Fibroblast of lung (primary cell): ENCODE measurements around the gene ATP2A2. TPM values are rescaled to one million over a fixed set of nuclear protein-coding genes. Genes with fewer than 3 reads are reported as not detected.
A peak's percentile ranks its signal among the peaks of the same experiment; 100 is the strongest.

Experiments
- DNase-seq, 2 donors: peaks; one replicate each; pipeline versions ENCODE4 v3.0.0 to v3.0.0-alpha.2; 2010; ENCODE audit warnings: low read depth in 2 of 2
- H2AFZ ChIP-seq: 2 replicates; pipeline ENCODE4 v1.5.1; 2012; ENCODE audit warnings: low read length, control low read depth, inconsistent platforms
- H3K27ac ChIP-seq: 2 replicates; pipeline ENCODE4 v1.5.1; 2011; ENCODE audit warnings: low read length, control low read depth; ENCODE audit not compliant: insufficient read depth
- H3K27me3 ChIP-seq: 2 replicates; pipeline ENCODE4 v1.5.1; 2011; ENCODE audit warnings: mild to moderate bottlenecking, low read length; ENCODE audit not compliant: control insufficient read depth, insufficient read depth
- H3K36me3 ChIP-seq: 2 replicates; pipeline ENCODE4 v1.5.1; 2011; ENCODE audit warnings: low read length; ENCODE audit not compliant: control insufficient read depth, insufficient read depth
- H3K4me1 ChIP-seq: 2 replicates; pipeline ENCODE4 v1.5.1; 2011; ENCODE audit warnings: low read length; ENCODE audit not compliant: control insufficient read depth, insufficient read depth; ENCODE audit errors: extremely low read depth
- H3K4me2 ChIP-seq: 2 replicates; pipeline ENCODE4 v1.5.1; 2011; ENCODE audit warnings: low read length, control low read depth; ENCODE audit not compliant: insufficient read depth; ENCODE audit errors: extremely low read depth
- H3K4me3 ChIP-seq, 4 experiments: fragments of 200-600 bp in 1 of 4; sonication (generic) in 1 of 4; replicated peaks in 1 of 4; 2 replicates each; pipeline ENCODE4 v1.5.1; 2011 to 2016; ENCODE audit warnings: low read length in 4 of 4, low read depth in 3 of 4, mild to moderate bottlenecking in 3 of 4, control low read depth in 2 of 4, inconsistent platforms in 1 of 4, mixed read lengths in 1 of 4; ENCODE audit not compliant: insufficient read depth in 1 of 4; ENCODE audit errors: control extremely low read depth in 1 of 4
- H3K79me2 ChIP-seq: 2 replicates; pipeline ENCODE4 v1.5.1; 2012; ENCODE audit warnings: mild to moderate bottlenecking, low read length, inconsistent platforms; ENCODE audit not compliant: control insufficient read depth, insufficient read depth
- H3K9ac ChIP-seq: 2 replicates; pipeline ENCODE4 v1.5.1; 2011; ENCODE audit warnings: mild to moderate bottlenecking, low read length, control low read depth; ENCODE audit not compliant: insufficient read depth
- H3K9me3 ChIP-seq: 2 replicates; pipeline ENCODE4 v1.5.1; 2012; ENCODE audit warnings: low read depth, low read length; ENCODE audit not compliant: control insufficient read depth, insufficient read depth
- H4K20me1 ChIP-seq: 2 replicates; pipeline ENCODE4 v1.5.1; 2011; ENCODE audit warnings: low read length; ENCODE audit not compliant: control insufficient read depth, insufficient read depth; ENCODE audit errors: extremely low read depth
- CTCF ChIP-seq, 2 donors: IDR thresholded peaks in 1 of 2; conservative IDR thresholded peaks in 1 of 2; 1 replicate in 1 of 2; 2 replicates in 1 of 2; pipeline ENCODE4 v1.5.1; 2011 to 2012; ENCODE audit warnings: low read length in 2 of 2, control low read depth in 1 of 2, inconsistent platforms in 1 of 2, low read depth in 1 of 2, mild to moderate bottlenecking in 1 of 2
- EZH2 ChIP-seq: IDR thresholded peaks from 2 replicates; pipeline ENCODE4 v1.5.1; 2012; ENCODE audit warnings: low read length, control low read depth, mild to moderate bottlenecking; ENCODE audit errors: missing control alignments
- polyA plus RNA-seq, 2 donors: library from polyadenylated mRNA; depleted of rRNA in 1 of 2; stranded (reverse) in 1 of 2; unstranded in 1 of 2; fragments of >200 nt; gene quantifications; 2 replicates each; pipeline ENCODE4 v1.2.1, GENCODE V29; 2011 to 2012; ENCODE audit warnings: missing spikeins in 1 of 2
- total RNA-seq: library from RNA; depleted of rRNA; stranded (reverse); fragments of >200 nt; gene quantifications from 2 replicates; pipeline ENCODE4 v1.2.1, GENCODE V29; 2014

ATP2A2 gene
- total and polyA plus RNA-seq, 2 donors (not counting 1 experiment from before 2014, with no cell fraction given): 151 to 216 TPM

- TF ChIP-seq EZH2 (no peak), CTCF (conservative IDR thresholded peaks at IDR 0.05 in 1 of 2, IDR thresholded peaks at IDR 0.05 in 1 of 2; ENCODE audit: low read depth in 1 of 2, low read length in 2 of 2) (no peak)
- Histone ChIP-seq H3K9me3 (no peaks in the 10 kb centered on the region), H3K27me3 (no peaks in the 10 kb centered on the region), H3K9ac (no peak overlapping the region), H3K27ac (no peak overlapping the region), H3K36me3 (no peaks in the 10 kb centered on the region), H3K4me1 (no peaks in the 10 kb centered on the region), H3K4me2 (peak overlapping the region; percentile 20), H2AFZ (no peak overlapping the region), H3K79me2 (no peaks in the 10 kb centered on the region), H3K4me3 (no peak overlapping the region), H4K20me1 (no peaks in the 10 kb centered on the region)
- peak in 1 of 2 donors; percentile 54 for DNase-seq
Observed at GRCh38 chr12:110234755-110235154, 46.3 kb upstream of the ATP2A2 start.

GRCh38 chr12:110235383-110235782, 45.7 kb upstream of the ATP2A2 start:
- Histone ChIP-seq H3K4me3 (no peak overlapping the region), H2AFZ (no peak overlapping the region), H4K20me1 (no peaks in the 10 kb centered on the region), H3K4me1 (no peaks in the 10 kb centered on the region), H3K79me2 (no peaks in the 10 kb centered on the region), H3K27ac (no peak overlapping the region), H3K9ac (no peak overlapping the region), H3K36me3 (no peaks in the 10 kb centered on the region), H3K9me3 (no peaks in the 10 kb centered on the region), H3K27me3 (no peaks in the 10 kb centered on the region), H3K4me2 (no peak overlapping the region)
- no peak for DNase-seq
- no peak for TF ChIP-seq EZH2
- TF ChIP-seq CTCF (conservative IDR thresholded peaks at IDR 0.05 in 1 of 2, IDR thresholded peaks at IDR 0.05 in 1 of 2; ENCODE audit: low read depth in 1 of 2, low read length in 2 of 2): no peak

GRCh38 chr12:110243227-110243626, 37.8 kb upstream of the ATP2A2 start:
- Histone ChIP-seq H3K27ac (no peak overlapping the region), H3K4me3 (no peak overlapping the region), H3K4me2 (no peak overlapping the region), H3K9me3 (no peaks in the 10 kb centered on the region), H3K36me3 (no peaks in the 10 kb centered on the region), H3K4me1 (no peaks in the 10 kb centered on the region), H3K79me2 (no peaks in the 10 kb centered on the region), H3K9ac (no peak overlapping the region), H2AFZ (no peak overlapping the region), H3K27me3 (no peaks in the 10 kb centered on the region), H4K20me1 (no peaks in the 10 kb centered on the region)
- no peak for DNase-seq
- no peak for TF ChIP-seq CTCF (conservative IDR thresholded peaks at IDR 0.05 in 1 of 2, IDR thresholded peaks at IDR 0.05 in 1 of 2; ENCODE audit: low read depth in 1 of 2, low read length in 2 of 2)
- TF ChIP-seq EZH2: no peak
